H9 (cell line): ENCODE measurements around the gene ME3. TPM values are rescaled to one million over a fixed set of nuclear protein-coding genes. Genes with fewer than 3 reads are reported as not detected.

Source experiments
- DNase-seq: peaks from one replicate; pipeline ENCODE4 v3.0.0-alpha.2; 2017
- H2AFZ ChIP-seq: one replicate; pipeline ENCODE4 v1.6.1; 2013; ENCODE audit warnings: mild to moderate bottlenecking, low read length, control low read depth, moderate library complexity
- H2AK5ac ChIP-seq: 2 replicates; pipeline ENCODE4 v1.6.1; 2013; ENCODE audit warnings: low read length, control low read depth, mixed read lengths; ENCODE audit not compliant: insufficient read length
- H2BK120ac ChIP-seq: one replicate; pipeline ENCODE4 v1.6.1; 2013; ENCODE audit warnings: low read depth, mild to moderate bottlenecking, low read length, control low read depth, inconsistent platforms; ENCODE audit not compliant: poor library complexity, severe bottlenecking
- H2BK12ac ChIP-seq: 2 replicates; pipeline ENCODE4 v1.6.1; 2013; ENCODE audit warnings: low read length, control low read depth, mixed read lengths, low read depth; ENCODE audit not compliant: insufficient read length
- H2BK15ac ChIP-seq: 2 replicates; pipeline ENCODE4 v1.6.1; 2013; ENCODE audit warnings: low read depth, low read length, control low read depth
- H2BK20ac ChIP-seq: one replicate; pipeline ENCODE4 v1.6.1; 2013; ENCODE audit warnings: low read depth, mild to moderate bottlenecking, low read length, control low read depth, inconsistent platforms; ENCODE audit not compliant: poor library complexity, severe bottlenecking
- H2BK5ac ChIP-seq: 2 replicates; pipeline ENCODE4 v1.6.1; 2013; ENCODE audit warnings: low read length, control low read depth, mixed read lengths; ENCODE audit not compliant: insufficient read length
- H3K14ac ChIP-seq: 2 replicates; pipeline ENCODE4 v1.6.1; 2013; ENCODE audit warnings: low read length, control low read depth; ENCODE audit not compliant: insufficient read depth
- H3K18ac ChIP-seq: 2 replicates; pipeline ENCODE4 v1.6.1; 2013; ENCODE audit warnings: low read depth, mild to moderate bottlenecking, mixed read lengths, low read length, control low read depth; ENCODE audit not compliant: insufficient read length
- H3K23ac ChIP-seq: 2 replicates; pipeline ENCODE4 v1.6.1; 2013; ENCODE audit warnings: low read length, control low read depth, mixed read lengths, low read depth; ENCODE audit not compliant: insufficient read length
- H3K23me2 ChIP-seq: 2 replicates; pipeline ENCODE4 v1.6.1; 2013; ENCODE audit warnings: low read depth, mild to moderate bottlenecking, mixed read lengths, low read length, control low read depth; ENCODE audit not compliant: insufficient read length, poor library complexity, severe bottlenecking
- H3K27ac ChIP-seq: 2 replicates; pipeline ENCODE4 v1.5.1; 2013; ENCODE audit warnings: low read length, control low read depth, mixed read lengths, low read depth; ENCODE audit not compliant: insufficient read length
- H3K27me3 ChIP-seq: 2 replicates; pipeline ENCODE4 v1.6.1; 2013; ENCODE audit warnings: low read length, control low read depth, inconsistent platforms; ENCODE audit not compliant: insufficient read depth
- H3K4ac ChIP-seq: 2 replicates; pipeline ENCODE4 v1.6.1; 2013; ENCODE audit warnings: low read depth, mild to moderate bottlenecking, control low read depth, inconsistent platforms, low read length, moderate library complexity
- H3K4me1 ChIP-seq: 2 replicates; pipeline ENCODE4 v1.6.1; 2013; ENCODE audit warnings: low read length, control low read depth, inconsistent platforms; ENCODE audit not compliant: insufficient read depth
- H3K4me2 ChIP-seq: 2 replicates; pipeline ENCODE4 v1.6.1; 2013; ENCODE audit warnings: low read length, control low read depth, mixed read lengths; ENCODE audit not compliant: insufficient read length, insufficient read depth
- H3K56ac ChIP-seq: 2 replicates; pipeline ENCODE4 v1.6.1; 2013; ENCODE audit warnings: low read depth, mild to moderate bottlenecking, mixed read lengths, low read length, control low read depth; ENCODE audit not compliant: insufficient read length
- H3K79me1 ChIP-seq: 2 replicates; pipeline ENCODE4 v1.6.1; 2013; ENCODE audit warnings: low read depth, mild to moderate bottlenecking, moderate library complexity, low read length, control low read depth, inconsistent platforms; ENCODE audit not compliant: insufficient read depth, poor library complexity, severe bottlenecking
- H3K79me2 ChIP-seq: 2 replicates; pipeline ENCODE4 v1.6.1; 2013; ENCODE audit warnings: low read length, control low read depth, inconsistent platforms; ENCODE audit not compliant: insufficient read depth
- H3K9ac ChIP-seq: 2 replicates; pipeline ENCODE4 v1.6.1; 2013; ENCODE audit warnings: low read length, control low read depth, mixed read lengths; ENCODE audit not compliant: insufficient read length; ENCODE audit errors: extremely low read depth
- H3K9me3 ChIP-seq: one replicate; pipeline ENCODE4 v1.6.1; 2013; ENCODE audit warnings: low read depth, low read length, inconsistent platforms; ENCODE audit not compliant: control insufficient read depth
- H3T11ph ChIP-seq: one replicate; pipeline ENCODE4 v1.6.1; 2013; ENCODE audit warnings: mild to moderate bottlenecking, low read length, control low read depth, inconsistent platforms
- H4K20me1 ChIP-seq: one replicate; pipeline ENCODE4 v1.6.1; 2013; ENCODE audit not compliant: control insufficient read depth, insufficient read length, insufficient read depth
- H4K5ac ChIP-seq: 2 replicates; pipeline ENCODE4 v1.6.1; 2013; ENCODE audit warnings: low read depth, mild to moderate bottlenecking, mixed read lengths, low read length, control low read depth; ENCODE audit not compliant: insufficient read length
- H4K8ac ChIP-seq: replicated peaks from 2 replicates; pipeline ENCODE4 v1.6.1; 2013; ENCODE audit warnings: low read length, control low read depth, mixed read lengths, low read depth; ENCODE audit not compliant: insufficient read length
- H4K91ac ChIP-seq: 2 replicates; pipeline ENCODE4 v1.6.1; 2013; ENCODE audit warnings: low read depth, mild to moderate bottlenecking, moderate library complexity, mixed read lengths, low read length, control low read depth; ENCODE audit not compliant: insufficient read length
- H3K27ac Mint-ChIP-seq, 3 experiments: 2 replicates in 2 of 3; 3 replicates in 1 of 3; pipeline ENCODE4 v1.8.0; 2020 to 2021; ENCODE audit warnings: mixed read lengths in 3 of 3, mild to moderate bottlenecking in 1 of 3, moderate library complexity in 1 of 3
- H3K27me3 Mint-ChIP-seq: 2 replicates; pipeline ENCODE4 v1.8.0; 2021; ENCODE audit warnings: low read depth, mild to moderate bottlenecking, moderate library complexity, mixed read lengths
- H3K36me3 Mint-ChIP-seq, 3 experiments: 2 replicates in 2 of 3; 3 replicates in 1 of 3; pipeline ENCODE4 v1.8.0; 2020 to 2021; ENCODE audit warnings: low read depth in 3 of 3, mixed read lengths in 3 of 3; ENCODE audit not compliant: insufficient read depth in 1 of 3
- H3K4me1 Mint-ChIP-seq, 2 experiments: 2 replicates each; pipeline ENCODE4 v1.8.0; 2020; ENCODE audit warnings: mixed read lengths in 2 of 2
- H3K4me3 Mint-ChIP-seq, 2 experiments: 2 replicates in 1 of 2; 3 replicates in 1 of 2; pipeline ENCODE4 v1.8.0; 2020 to 2021; ENCODE audit warnings: mild to moderate bottlenecking in 2 of 2, mixed read lengths in 2 of 2, moderate library complexity in 1 of 2
- H3K9me3 Mint-ChIP-seq, 2 experiments: 2 replicates in 1 of 2; 3 replicates in 1 of 2; pipeline ENCODE4 v1.8.0; 2020; ENCODE audit warnings: mild to moderate bottlenecking in 2 of 2, mixed read lengths in 2 of 2, moderate library complexity in 1 of 2
- WGBS: extraction: QIAGEN DNeasy Blood & Tissue Kit; methylation state at CpG from one replicate; pipeline ENCODE4 v1.1.7; 2013; ENCODE audit warnings: missing lambda C conversion rate, low lambda C conversion rate, mixed read lengths; ENCODE audit not compliant: insufficient read length; ENCODE audit errors: extremely low coverage; 5-methylcytosine and 5-hydroxymethylcytosine counted together
- total RNA-seq: library from RNA; stranded (reverse); gene quantifications from 2 replicates; pipeline ENCODE4 v1.2.1, GENCODE V29; 2021
- TF ChIP-seq, protein P1 (sequence below): fragments of 200-600 bp; sonication (generic); conservative IDR thresholded peaks from 3 replicates; pipeline ENCODE4 v1.8.0; 2021; ENCODE audit warnings: antibody characterized with exemption, mild to moderate bottlenecking

ME3 gene
- total RNA-seq, 1 experiment from 2014 or later, result 2.8 TPM

DNA sequence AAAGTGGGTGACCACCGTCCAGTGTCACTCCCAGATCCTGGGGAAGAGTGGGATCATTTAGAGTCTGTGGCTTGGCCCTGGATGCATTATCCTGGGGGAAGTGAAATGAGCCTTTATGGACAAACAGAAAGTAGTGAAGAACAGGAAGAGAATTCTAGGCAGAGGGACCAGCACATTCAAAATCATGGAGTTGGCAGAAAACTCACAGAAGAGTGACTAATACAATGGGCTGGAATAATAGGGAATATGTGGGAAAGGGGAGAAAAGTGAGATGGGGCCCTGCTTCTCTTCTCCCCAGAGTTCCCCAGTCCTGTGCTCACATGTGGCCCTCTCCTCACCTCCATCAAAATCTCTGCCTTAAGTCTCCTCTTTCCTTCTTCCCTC is 213.4 kb downstream of the ME3 start:
- H3K27ac ChIP-seq, result no peak overlapping the region

More for the DNA sequence above, 213.4 kb downstream of the ME3 start:
- Histone ChIP-seq H3K14ac (no peak overlapping the region), H3K56ac (no peak overlapping the region), H4K20me1 (no peaks in the 10 kb centered on the region), H2AFZ (no peak overlapping the region), H2AK5ac (no peak overlapping the region), H3K79me1 (no peaks in the 10 kb centered on the region), H3K9me3 (no peaks in the 10 kb centered on the region), H3K79me2 (no peaks in the 10 kb centered on the region), H4K8ac (no peak overlapping the region), H3K27me3 (no peaks in the 10 kb centered on the region), H2BK5ac (no peak overlapping the region), H2BK20ac (no peak overlapping the region), H4K91ac (no peak overlapping the region), H2BK15ac (no peak overlapping the region), H4K5ac (no peak overlapping the region), H3K23ac (no peak overlapping the region), H2BK120ac (no peak overlapping the region), H3K4me2 (no peak overlapping the region), H3K9ac (no peak overlapping the region), H3T11ph (no peak overlapping the region), H3K18ac (no peak overlapping the region), H2BK12ac (no peak overlapping the region), H3K23me2 (no peaks in the 10 kb centered on the region), H3K4ac (no peak overlapping the region), H3K4me1 (no peaks in the 10 kb centered on the region; the same call in 1 of the 2 replicates)
- no peak overlapping the region for H3K27ac Mint-ChIP-seq
- TF ChIP-seq, protein P1, sequence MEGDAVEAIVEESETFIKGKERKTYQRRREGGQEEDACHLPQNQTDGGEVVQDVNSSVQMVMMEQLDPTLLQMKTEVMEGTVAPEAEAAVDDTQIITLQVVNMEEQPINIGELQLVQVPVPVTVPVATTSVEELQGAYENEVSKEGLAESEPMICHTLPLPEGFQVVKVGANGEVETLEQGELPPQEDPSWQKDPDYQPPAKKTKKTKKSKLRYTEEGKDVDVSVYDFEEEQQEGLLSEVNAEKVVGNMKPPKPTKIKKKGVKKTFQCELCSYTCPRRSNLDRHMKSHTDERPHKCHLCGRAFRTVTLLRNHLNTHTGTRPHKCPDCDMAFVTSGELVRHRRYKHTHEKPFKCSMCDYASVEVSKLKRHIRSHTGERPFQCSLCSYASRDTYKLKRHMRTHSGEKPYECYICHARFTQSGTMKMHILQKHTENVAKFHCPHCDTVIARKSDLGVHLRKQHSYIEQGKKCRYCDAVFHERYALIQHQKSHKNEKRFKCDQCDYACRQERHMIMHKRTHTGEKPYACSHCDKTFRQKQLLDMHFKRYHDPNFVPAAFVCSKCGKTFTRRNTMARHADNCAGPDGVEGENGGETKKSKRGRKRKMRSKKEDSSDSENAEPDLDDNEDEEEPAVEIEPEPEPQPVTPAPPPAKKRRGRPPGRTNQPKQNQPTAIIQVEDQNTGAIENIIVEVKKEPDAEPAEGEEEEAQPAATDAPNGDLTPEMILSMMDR, result no peak
- H3K4me3 Mint-ChIP-seq, result no peak overlapping the region
- no peaks in the 10 kb centered on the region for H3K9me3 Mint-ChIP-seq
- WGBS, result no CpG with 5 or more reads among the region's 1 CpG
- peaks cover 13 to 15% of the 10 kb centered on the region in 2 experiments for H3K4me1 Mint-ChIP-seq
- no peak for DNase-seq
- no peaks in the 10 kb centered on the region for H3K36me3 Mint-ChIP-seq
- peaks cover 2% of the 10 kb centered on the region; the same call in 1 of the 2 replicates for H3K27me3 Mint-ChIP-seq
